GM23338 (cell line): Measurements from ENCODE around the gene FAM43A. TPM values are rescaled to one million over a fixed set of nuclear protein-coding genes. Genes with fewer than 3 reads are reported as not detected.

ENCODE experiments used
- ATAC-seq: fragments of 200-7000 bp; cut with Tn5 transposase; 3 replicates; pipeline ENCODE4 v1.9.1; 2020
- DNase-seq: peaks from one replicate; pipeline ENCODE4 v3.0.0-alpha.2; 2015; ENCODE audit warnings: low spot score
- H2AFZ ChIP-seq: fragments of 200-600 bp; sonication (generic); 2 replicates; pipeline ENCODE4 v1.8.0; 2016; ENCODE audit warnings: antibody characterized with exemption, mild to moderate bottlenecking, moderate library complexity
- H3F3A ChIP-seq: fragments of 200-600 bp; sonication (generic); replicated peaks from 2 replicates; pipeline ENCODE4 v1.8.0; 2017; ENCODE audit warnings: antibody characterized with exemption, mixed run types, low read depth
- H3K27ac ChIP-seq: fragments of 200-600 bp; sonication (generic); 2 replicates; pipeline ENCODE4 v1.6.1; 2016; ENCODE audit warnings: low read depth
- H3K27me3 ChIP-seq: fragments of 200-600 bp; sonication (generic); 2 replicates; pipeline ENCODE4 v1.8.0; 2016; ENCODE audit warnings: mild to moderate bottlenecking, mixed run types, moderate library complexity; ENCODE audit not compliant: insufficient read depth
- H3K36me3 ChIP-seq: fragments of 200-600 bp; sonication (generic); 2 replicates; pipeline ENCODE4 v1.8.0; 2016; ENCODE audit warnings: mild to moderate bottlenecking; ENCODE audit not compliant: insufficient read depth
- H3K4me1 ChIP-seq: fragments of 200-600 bp; sonication (generic); 2 replicates; pipeline ENCODE4 v1.8.0; 2016; ENCODE audit warnings: mild to moderate bottlenecking, moderate library complexity; ENCODE audit not compliant: insufficient read depth
- H3K4me2 ChIP-seq: fragments of 200-600 bp; sonication (generic); 2 replicates; pipeline ENCODE4 v1.7.1; 2017; ENCODE audit warnings: mixed run types
- H3K4me3 ChIP-seq: fragments of 200-600 bp; sonication (generic); 2 replicates; pipeline ENCODE4 v1.6.1; 2016; ENCODE audit warnings: mixed run types
- H3K79me2 ChIP-seq: fragments of 200-600 bp; sonication (generic); replicated peaks from 2 replicates; pipeline ENCODE4 v1.8.0; 2017; ENCODE audit warnings: mild to moderate bottlenecking; ENCODE audit not compliant: insufficient read depth
- H3K9me2 ChIP-seq: fragments of 200-600 bp; sonication (generic); 2 replicates; pipeline ENCODE4 v1.8.0; 2017; ENCODE audit not compliant: insufficient read depth
- H4K20me1 ChIP-seq: fragments of 200-600 bp; sonication (generic); replicated peaks from 2 replicates; pipeline ENCODE4 v1.8.0; 2017; ENCODE audit warnings: mild to moderate bottlenecking; ENCODE audit not compliant: insufficient read depth
- H3K27ac Mint-ChIP-seq: 2 replicates; pipeline ENCODE4 v1.8.0; 2020; ENCODE audit warnings: inconsistent platforms, mild to moderate bottlenecking, moderate library complexity, mixed read lengths
- H3K27me3 Mint-ChIP-seq: 3 replicates; pipeline ENCODE4 v1.8.0; 2022; ENCODE audit warnings: low read depth, mild to moderate bottlenecking, moderate library complexity, mixed read lengths, inconsistent platforms; ENCODE audit not compliant: insufficient read depth, poor library complexity
- H3K36me3 Mint-ChIP-seq: 3 replicates; pipeline ENCODE4 v1.8.0; 2021; ENCODE audit warnings: low read depth, mild to moderate bottlenecking, inconsistent platforms, moderate library complexity, mixed read lengths
- H3K4me1 Mint-ChIP-seq: 3 replicates; pipeline ENCODE4 v1.8.0; 2020; ENCODE audit warnings: mild to moderate bottlenecking, inconsistent platforms, mixed read lengths
- H3K4me3 Mint-ChIP-seq: 3 replicates; pipeline ENCODE4 v1.8.0; 2021; ENCODE audit warnings: moderate library complexity, mild to moderate bottlenecking, inconsistent platforms, mixed read lengths
- H3K9me3 Mint-ChIP-seq: 3 replicates; pipeline ENCODE4 v1.8.0; 2020; ENCODE audit warnings: moderate library complexity, mild to moderate bottlenecking, inconsistent platforms, mixed read lengths
- EZH2 ChIP-seq: fragments of 200-600 bp; sonication (generic); IDR thresholded peaks from one replicate; pipeline ENCODE4 v1.8.0; 2017; ENCODE audit warnings: antibody characterized with exemption, mild to moderate bottlenecking, low read depth; ENCODE audit not compliant: unreplicated experiment
- JUNB ChIP-seq: IDR thresholded peaks from one replicate; pipeline ENCODE4 v1.6.1; 2016; ENCODE audit warnings: antibody characterized with exemption; ENCODE audit not compliant: unreplicated experiment
- POLR2AphosphoS5 ChIP-seq: IDR thresholded peaks from 2 replicates; pipeline ENCODE4 v1.6.1; 2016; ENCODE audit warnings: antibody characterized with exemption, low read depth
- ZNF462 ChIP-seq: fragments of 250-450 bp; sonication (Bioruptor Pico); IDR thresholded peaks from 2 replicates; pipeline ENCODE4 v1.5.0; 2020; ENCODE audit warnings: mild to moderate bottlenecking, moderate library complexity
- polyA plus RNA-seq: library from polyadenylated mRNA; unstranded; fragments of >200 nt; fragmentation: Nextera tagmentation; extraction: Ambion mirVana; gene quantifications from 2 replicates; pipeline ENCODE4 v1.2.1, GENCODE V29; 2016
- total RNA-seq: library from RNA; depleted of rRNA; stranded (reverse); fragments of >200 nt; shearing (Covaris generic); gene quantifications from 2 replicates; pipeline ENCODE4 v1.2.3, GENCODE V29; 2014

The FAM43A gene
- total and polyA plus RNA-seq, 2 experiments from 2014 or later, result 2.4 to 6.4 TPM

GRCh38 chr3:194685065-194685717, 492 bp upstream of the FAM43A start:
- Histone ChIP-seq H3K4me2 (peak overlapping the region; percentile 95), H4K20me1 (no peaks in the 10 kb centered on the region; the same call in 1 of the 2 replicates), H3K27ac (no peak overlapping the region), H3K79me2 (no peaks in the 10 kb centered on the region), H2AFZ (no peak overlapping the region), H3K4me3 (peak overlapping the region; percentile 69), H3K9me2 (no peaks in the 10 kb centered on the region), H3K36me3 (no peaks in the 10 kb centered on the region), H3K4me1 (peaks cover 14% of the 10 kb centered on the region), H3K27me3 (peaks cover 43% of the 10 kb centered on the region), H3F3A (no peaks in the 10 kb centered on the region; the same call in 1 of the 2 replicates)
- Mint-ChIP-seq H3K9me3 (no peaks in the 10 kb centered on the region), H3K4me1 (peaks cover 27% of the 10 kb centered on the region), H3K4me3 (peak overlapping the region; percentile 86), H3K27ac (no peak overlapping the region), H3K36me3 (no peaks in the 10 kb centered on the region; the same call in 2 of the 3 replicates), H3K27me3 (peaks cover 31% of the 10 kb centered on the region)
- DNase-seq (no peak), ATAC-seq (no peak)
- TF ChIP-seq JUNB (no peak), ZNF462 (CRISPR knock-in tag) (no peak)

GRCh38 chr3:194686414-194686815, 732 bp downstream of the FAM43A start:
- peaks cover 33% of the 10 kb centered on the region for H3K4me1 Mint-ChIP-seq
- no peaks in the 10 kb centered on the region; the same call in 2 of the 3 replicates for H3K36me3 Mint-ChIP-seq
- Histone ChIP-seq H2AFZ (peak overlapping the region; percentile 96), H3F3A (no peaks in the 10 kb centered on the region; the same call in 1 of the 2 replicates), H3K4me1 (peaks cover 14% of the 10 kb centered on the region), H3K27me3 (peaks cover 43% of the 10 kb centered on the region), H4K20me1 (no peaks in the 10 kb centered on the region; the same call in 1 of the 2 replicates), H3K9me2 (no peaks in the 10 kb centered on the region), H3K79me2 (no peaks in the 10 kb centered on the region), H3K36me3 (no peaks in the 10 kb centered on the region), H3K4me3 (peak overlapping the region; percentile 69), H3K4me2 (peak overlapping the region; percentile 95), H3K27ac (no peak overlapping the region)
- H3K27ac Mint-ChIP-seq, result no peak overlapping the region
- H3K4me3 Mint-ChIP-seq, result peak overlapping the region; percentile 86
- TF ChIP-seq EZH2 (peak; percentile 27), POLR2AphosphoS5 (no peak)
- peak; percentile 51 for DNase-seq
- H3K27me3 Mint-ChIP-seq, result peaks cover 28% of the 10 kb centered on the region
- H3K9me3 Mint-ChIP-seq, result no peaks in the 10 kb centered on the region
- peak; percentile 4 for ATAC-seq
